Activated CD4-positive, alpha-beta T cell treated with anti-CD3 and anti-CD28 coated beads, Interleukin-2, amount 50 U/mL, for 24 hours (primary cell): ENCODE data around the gene GJC2.

Experiments used
- DNase-seq, 2 donors: peaks; one replicate each; pipeline ENCODE4 v3.0.0-alpha.2; 2020; ENCODE audit warnings: low read depth in 1 of 2, low spot score in 1 of 2

Gene GJC2

DNA sequence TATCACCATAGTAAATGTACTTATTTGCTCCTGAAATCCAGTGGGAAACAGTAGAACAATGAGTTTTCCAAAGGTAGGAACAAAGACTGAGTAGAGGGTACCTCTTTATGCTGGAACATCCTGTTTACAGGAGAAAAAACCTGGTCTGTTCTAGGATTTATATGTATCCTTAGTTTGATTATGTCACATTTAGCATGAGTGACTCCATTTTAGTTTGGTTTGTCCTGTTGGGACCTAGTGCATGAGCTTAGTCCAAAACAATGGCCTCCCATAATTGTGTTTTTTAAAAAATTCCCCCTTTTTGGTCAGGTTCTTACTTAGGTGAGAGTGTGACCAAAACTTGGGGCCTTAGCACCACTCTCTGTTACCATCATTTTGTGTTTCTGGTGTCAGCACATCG, 37.1 kb upstream of the GJC2 start:
- DNase-seq, result no peak

DNA sequence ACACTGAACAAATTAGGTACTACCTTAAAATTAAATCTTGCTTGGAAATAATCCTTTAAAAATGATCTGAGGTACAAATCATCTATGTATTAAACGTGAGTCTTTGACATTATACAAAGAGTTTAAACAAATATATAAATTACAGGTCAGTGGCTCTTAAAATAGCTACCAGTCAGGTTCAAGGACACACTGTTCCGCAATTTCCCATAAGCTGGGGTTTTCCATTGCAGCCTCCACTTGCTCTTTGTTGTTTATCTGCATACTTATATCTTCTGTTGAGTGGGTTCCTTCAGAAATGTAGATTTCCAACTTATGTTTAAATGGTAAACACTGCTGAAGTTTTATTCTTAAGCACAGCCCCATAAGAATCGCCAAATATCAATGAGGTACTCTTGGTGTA, 34.9 kb upstream of the GJC2 start:
- DNase-seq, result no peak

DNA sequence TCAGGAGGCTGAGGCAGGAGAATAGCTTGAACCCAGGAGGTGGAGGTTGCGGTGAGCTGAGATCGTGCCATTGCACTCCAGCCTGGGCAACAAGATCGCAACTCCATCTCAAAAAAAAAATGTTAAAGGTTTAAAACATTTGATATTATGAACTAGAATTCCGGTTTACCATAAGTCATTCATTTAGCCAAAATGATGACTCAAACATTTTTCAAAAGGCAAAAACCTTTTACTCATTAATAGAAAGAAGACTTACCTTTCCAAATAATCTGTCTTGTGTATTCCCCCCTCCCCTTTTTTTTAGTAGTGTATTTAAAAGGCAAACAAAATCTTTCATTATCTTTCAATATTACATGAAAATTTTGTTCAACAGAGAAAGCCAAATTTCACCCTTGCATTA, 32.4 kb upstream of the GJC2 start:
- no peak for DNase-seq

DNA sequence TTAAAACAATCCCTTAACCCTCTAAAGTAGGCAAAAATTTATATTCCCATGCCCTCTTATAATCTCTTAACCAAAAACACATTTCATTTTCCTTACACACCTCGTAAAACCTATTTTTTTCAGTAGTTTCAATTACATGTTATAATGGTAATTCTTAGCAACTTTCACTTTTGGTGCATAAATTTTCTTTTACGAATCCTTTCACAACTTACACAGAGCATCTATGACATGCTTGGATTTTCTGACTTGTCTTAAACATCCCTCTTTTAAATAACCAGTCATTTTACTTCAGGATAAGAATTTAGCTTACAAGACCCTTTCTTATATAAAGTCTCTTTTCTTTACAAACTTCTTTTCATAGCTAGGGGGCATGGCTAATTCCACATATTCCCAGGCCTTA, 31.7 kb upstream of the GJC2 start:
- DNase-seq, result no peak

DNA sequence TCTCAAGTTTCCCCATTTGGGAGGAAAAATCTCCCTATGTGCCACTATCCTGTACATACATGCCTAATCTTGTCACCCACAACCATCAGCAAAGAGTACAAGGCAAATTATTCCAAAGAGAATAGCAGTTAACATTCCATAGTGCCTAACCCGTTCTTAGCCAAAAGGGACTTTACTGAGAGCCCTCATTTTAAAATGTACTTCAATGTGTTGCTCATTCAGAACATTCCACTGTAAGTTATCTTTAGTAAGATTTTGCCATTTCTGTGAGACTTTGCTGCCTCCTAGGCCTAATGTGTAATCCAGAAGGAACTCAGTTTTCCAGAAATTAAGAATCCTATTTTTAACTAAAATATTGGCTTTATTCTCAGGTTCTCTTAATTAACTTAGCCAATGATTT, 29.4 kb upstream of the GJC2 start:
- DNase-seq, result no peak

DNA sequence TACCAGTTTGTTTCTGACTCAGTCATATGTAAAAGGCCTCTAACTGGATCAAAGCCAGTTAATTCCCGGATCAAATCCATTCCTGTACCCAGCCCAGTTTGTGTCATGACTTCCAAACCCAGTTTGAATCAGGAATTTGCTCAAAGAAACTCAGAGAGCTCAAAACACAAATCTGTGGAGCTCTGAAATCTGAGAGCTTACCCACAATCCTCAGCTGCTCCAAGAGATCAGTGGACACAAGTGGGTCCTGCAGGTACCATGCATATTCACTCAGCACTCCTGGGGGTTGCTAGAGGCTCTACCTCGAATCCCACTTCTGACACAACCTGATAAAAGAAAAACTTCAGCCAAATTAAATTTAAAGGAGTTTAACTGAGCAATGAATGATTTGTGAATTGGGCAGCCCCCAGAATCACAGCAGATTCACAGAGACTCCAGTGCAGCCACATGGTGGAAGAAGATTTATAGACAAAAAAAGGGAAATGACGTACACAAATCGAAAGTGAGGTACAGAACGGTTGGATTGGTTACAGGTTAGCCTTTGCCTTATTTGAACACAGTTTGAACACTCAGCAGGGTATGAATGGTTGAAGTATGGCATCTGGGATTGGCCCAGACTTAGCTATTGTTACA, 28.8 kb upstream of the GJC2 start:
- DNase-seq, result no peak

DNA sequence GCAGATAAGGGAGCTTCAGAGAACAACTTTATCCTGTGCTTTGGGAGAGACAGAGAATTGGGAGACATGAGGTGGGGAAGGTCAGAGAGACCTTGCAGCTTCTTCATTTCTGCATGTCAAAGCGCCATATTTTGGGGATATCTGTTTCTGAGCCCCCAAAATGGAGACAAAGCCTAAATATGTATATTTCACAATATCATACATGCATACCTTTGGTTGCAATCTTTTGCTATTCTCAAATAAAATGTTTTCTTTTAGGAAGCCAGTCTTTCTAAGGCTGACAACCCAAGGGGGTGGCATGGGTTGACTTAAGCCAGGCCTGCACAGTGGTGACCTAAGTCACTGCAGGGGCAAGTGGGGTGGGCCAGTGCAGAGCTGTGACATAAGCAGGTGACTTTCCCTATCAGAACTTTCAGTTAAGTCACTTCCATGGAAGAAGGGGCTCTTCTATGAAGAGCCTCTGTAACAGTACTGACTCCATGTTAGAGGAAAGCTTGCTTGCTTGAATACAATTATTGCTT, 26.7 kb upstream of the GJC2 start:
- DNase-seq, result no peak

DNA sequence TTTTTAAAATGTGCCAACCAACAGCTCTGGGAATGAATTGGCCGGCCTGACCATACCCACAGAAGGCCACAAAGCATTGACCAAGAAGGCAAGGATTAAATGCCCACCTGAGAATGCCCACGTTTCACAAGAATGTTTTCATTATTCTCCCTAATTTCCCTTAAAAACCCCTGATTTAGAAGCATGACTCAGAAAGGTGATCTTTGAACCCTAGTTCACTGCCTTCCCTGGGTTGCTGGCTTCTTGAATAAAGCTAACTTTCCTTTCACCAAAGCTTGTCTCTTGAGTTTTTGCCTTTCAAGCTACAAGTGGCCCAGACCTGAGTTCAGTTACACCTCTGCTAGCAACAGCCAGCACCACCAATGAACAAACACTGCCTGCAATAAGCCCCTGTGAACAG, 26.2 kb upstream of the GJC2 start:
- DNase-seq, result no peak

DNA sequence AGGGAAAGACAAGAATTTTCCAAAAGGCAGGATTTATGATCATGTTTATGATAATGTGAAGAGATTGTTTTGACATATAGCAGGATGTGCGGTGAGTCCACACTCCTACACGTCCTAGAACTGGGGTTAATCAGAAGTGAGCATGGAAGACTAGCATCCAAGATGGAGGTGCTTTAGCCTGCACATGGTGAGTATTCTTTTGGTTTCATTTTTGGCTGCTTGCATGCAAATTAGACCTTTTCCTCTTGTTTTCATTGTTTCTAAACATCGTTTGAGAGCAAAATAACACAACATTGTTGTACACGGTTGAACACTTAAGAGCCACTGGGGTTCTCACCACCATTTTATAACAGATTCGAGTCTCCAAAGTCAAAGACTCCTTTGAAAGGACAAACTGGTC, 24.5 kb upstream of the GJC2 start:
- no peak for DNase-seq

DNA sequence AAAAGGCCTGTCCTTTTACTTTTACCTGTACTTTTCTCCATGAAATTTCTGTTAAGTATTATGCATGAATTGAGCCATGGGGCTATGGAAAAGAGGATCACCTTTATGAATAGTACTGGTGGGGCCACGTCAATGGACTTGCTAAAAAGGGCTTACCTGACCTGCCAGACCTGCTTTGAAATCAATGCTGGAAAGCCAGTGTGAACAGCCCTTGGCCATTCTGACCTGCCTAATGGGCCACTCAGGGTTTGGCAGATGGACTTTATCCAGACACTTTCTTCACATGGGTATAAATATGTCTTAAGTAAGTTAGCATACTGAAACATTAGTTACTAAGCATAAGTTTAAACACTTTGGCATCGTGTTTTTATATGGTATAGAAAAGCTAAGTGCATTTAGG, 18.0 kb upstream of the GJC2 start:
- no peak for DNase-seq

DNA sequence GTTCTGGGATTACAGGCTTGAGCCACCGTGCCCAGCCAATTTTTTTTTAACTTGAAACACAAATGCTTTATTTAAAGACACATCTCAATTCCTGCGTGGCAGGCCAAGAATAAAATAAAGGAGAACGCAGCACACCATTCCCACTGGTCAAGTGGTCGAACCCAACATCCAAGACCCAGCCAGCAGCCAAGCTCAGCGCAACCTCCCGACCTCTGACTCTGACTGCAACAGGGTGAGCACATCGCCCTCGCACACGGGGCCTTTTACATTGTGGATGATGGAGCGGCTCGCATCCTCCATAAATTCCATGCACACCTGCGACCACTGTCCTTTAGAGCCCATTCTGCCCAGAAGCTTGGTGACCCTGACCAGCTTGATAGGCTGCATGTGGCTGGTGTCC, 15.1 kb upstream of the GJC2 start:
- DNase-seq, result no peak

DNA sequence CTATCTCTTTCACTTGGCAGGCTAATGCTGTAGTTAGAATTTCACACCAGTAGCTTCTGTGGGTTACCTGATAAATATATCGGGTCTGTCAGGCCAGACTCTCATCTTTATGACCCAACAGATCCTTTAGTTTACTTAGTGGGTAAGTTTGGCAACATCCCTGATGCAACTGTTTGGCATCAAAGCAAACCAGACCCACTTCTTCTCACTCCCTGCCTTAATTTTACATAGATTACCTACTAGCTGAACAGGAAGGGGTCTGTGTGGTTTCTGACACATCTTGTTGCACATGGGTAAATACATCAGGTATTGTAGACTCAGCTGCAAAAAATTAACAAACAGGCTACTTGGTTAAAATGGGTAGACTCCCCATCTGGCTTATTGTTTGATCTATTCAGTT, 12.8 kb upstream of the GJC2 start:
- DNase-seq, result no peak

DNA sequence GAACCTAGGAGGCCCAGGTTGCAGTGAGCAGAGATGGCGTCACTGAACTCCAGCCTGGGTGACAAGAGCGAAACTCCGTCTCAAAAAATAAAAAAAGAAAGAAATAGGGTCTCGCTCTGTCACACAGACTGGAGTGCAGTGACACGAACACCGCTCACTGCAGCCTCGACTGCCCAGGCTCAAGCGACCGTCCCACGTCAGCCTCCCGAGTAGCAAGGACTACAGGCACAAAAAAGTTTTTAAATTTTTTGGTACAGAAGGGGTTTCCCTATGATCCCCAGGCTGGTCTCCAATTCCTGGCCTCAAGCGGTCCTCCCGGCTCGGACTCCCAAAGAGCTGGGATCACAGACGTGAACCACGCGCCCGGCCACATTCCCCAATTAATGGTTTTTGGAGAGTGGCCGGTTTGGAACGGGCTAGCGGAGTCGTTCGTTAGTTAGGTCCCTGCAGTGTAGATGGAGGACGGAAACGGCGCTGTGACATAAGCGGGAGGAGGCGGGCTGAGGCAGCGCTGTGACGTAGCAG, 10.3 kb upstream of the GJC2 start:
- DNase-seq, result no peak

DNA sequence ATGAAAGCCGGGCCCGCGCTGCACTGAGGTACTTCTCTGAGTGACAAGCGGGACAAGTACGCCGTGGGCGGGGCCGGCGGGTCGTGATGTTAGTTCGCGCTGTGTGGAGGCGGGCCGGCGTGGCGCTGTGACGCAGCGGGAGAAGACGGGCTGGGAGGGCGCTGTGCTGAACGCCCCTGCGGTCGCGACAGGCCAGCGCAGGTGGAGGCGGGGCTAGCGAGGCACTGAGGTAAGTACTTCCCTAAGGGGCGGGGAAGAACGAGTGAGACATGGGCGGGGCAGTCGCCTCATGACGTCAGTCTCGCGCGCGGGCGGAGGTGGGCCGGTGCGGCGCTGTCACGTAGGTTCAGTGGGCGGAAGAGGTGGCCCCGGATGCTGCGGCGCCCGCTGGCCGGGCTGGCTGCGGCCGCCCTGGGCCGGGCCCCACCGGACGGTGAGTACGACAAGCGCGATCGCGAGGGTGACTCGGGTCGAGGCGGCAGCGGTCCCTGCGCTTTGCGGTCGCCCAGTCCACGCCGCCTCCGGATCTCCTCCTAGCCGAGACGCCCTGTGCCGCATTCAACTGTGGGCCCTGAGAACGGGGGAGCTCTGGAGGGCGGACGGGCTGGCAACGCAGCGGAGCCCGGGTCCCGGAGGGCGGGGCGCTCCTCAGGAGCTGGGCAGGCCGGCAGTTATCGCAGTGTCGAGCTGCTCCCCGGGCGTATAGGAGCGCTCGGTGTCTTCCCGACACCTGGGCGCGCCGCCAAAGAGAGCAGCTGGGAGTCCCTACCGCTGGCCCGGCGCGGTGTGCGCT, 9.6 kb upstream of the GJC2 start, which contains the start of gene GUK1:
TSS of gene GUK1 (plus strand) at position 349 of the 793 bp plus-strand sequence. CDS start at position 373, 24 bp downstream.
- DNase-seq, result peak; percentile 99 to 100

DNA sequence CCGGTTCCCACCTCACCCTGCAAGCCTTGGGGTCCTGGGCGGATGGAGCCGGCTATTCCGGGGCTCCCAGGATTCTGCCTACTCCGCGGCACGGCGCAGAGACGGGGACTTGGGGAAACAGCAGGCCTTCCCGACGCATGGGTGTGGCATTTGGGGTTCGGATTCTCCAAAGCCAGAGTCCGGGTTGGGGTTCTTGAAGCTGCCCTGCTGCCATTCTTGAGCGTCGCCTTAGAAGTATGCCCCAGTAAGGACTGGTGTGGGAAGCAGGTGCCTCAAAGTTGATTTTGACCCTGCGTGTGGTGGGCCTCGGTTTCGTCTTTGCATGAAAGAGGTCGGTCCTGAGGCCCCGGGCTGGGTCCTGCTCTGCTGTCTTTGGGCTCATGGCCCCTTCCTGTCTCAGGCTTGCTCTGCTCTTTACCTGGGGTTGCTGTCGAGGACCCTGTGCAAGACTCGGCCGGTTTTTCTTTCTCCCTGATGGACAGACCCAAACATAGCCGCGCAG, 9.0 kb upstream of the GJC2 start:
- DNase-seq, result no peak

DNA sequence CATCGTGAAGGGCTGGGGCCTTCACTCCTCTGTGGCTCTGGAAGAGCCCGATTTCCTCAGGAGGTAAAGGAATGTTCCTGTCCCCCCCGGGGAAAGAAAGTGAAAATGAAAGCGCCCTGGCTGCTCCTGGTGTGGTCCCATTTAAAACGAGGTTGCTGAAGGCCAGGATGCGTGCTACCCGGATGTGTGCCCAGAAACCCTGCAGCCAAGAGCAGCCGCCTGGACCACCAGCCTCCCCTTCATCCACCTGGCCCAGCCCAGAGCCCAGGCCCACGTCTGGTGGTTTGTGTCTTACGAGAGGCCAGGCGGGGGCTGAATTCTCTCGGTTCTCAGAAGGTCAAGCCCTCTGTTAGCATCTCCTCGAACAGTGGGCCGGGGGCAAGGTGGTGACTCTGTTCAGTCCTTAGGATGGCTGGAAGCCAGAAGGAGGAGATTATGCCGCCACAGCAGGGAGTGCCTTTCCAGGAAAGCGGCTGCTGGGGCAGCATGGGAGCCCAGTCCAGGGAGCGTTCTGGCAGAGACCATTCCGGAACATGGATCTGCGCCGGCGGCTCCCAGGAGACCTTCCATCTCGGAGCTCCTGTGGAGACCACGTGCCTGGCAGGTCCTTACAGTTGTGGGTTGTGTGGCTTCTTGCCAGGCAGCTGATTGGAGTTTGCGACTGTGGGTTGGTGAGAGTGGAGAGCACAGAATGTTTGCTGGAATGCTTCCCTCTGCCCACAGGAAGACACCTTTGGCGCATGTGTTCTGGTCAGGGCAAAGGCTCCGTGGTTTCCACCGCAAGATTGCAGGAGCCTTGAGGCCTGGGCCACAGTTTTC, 8.3 kb upstream of the GJC2 start:
- DNase-seq, result no peak

DNA sequence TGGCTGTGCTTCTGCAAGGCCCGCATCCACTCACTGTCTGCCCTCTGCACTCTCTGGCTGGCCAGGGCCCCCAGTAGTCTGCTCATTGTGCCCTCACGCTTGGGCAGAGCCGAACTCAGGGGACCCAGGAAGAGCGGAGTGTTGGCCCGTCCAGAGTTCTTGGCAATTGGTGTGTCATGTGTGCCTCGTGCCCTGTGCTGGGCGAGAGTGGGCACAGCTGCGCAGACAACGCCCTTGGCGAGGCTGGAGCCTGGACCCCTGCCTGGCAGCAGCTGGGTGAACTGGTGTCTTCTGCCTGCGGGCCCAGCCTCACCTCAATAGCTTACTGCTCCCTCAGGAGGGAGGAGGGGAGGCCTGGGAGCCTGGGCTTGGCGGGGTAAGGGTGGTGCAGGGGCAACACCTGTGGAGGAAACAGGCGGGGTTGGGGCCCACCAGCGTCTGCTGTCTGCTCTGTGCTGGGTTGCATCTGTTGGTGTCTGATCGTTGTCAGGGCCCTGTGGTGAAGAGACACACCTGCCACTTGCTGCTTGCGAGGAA, 7.5 kb upstream of the GJC2 start:
- DNase-seq, result no peak

DNA sequence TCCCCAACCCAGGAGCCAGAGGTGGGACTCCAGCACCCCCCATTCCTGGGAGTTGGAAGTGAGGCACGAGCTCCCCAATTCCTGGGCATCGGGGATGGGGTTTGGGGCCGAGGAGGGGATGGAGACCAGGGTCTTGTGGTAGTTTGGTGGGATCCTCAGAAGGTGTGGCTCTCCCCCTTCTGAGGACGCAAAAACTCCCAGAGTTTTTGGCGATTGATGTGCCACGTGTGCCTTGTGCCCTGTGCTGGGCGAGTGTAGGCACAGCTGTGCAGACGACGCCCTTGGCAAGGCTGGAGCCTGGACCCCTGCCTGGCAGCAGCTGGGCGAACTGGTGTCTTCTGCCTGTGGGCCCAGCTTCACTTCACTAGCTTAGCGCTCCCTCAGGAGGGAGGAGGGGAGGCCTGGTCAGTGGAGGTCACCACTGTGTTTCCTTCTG, 7.0 kb upstream of the GJC2 start:
- DNase-seq, result no peak

DNA sequence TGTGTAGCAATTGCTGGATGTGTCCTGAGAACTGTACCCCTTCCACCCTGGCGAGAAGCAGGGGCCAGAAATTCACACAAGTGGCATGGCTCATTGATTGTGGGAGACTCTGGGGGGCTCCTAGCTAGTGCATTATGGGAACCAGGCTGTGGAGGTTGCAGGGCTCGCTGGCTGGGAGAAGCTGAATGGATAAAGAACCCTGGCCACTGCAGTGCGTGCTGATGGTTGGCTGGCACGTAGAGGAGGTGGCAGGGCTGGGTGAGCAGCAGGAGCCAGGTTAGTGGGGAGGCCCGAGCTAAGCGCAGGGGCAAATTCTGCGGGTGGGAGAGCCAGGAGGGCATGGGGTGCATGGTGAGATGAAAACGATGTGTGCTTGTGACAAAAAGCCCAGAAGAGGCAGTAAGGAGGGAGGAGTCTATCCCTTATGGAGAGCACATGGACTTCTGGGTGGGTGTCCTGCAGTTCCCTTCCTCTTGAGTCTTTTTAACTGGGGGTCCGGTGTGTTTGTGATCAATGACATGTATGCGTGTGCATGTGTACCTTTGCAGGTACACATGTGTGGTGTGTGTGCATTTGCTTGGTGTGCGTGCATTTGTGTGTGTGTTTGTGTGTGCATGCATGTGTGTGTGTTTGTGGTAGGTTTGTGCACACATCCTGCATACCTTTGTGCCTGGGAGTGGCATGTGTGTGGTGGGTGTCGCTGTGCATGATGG, 6.1 kb upstream of the GJC2 start:
- no peak for DNase-seq

DNA sequence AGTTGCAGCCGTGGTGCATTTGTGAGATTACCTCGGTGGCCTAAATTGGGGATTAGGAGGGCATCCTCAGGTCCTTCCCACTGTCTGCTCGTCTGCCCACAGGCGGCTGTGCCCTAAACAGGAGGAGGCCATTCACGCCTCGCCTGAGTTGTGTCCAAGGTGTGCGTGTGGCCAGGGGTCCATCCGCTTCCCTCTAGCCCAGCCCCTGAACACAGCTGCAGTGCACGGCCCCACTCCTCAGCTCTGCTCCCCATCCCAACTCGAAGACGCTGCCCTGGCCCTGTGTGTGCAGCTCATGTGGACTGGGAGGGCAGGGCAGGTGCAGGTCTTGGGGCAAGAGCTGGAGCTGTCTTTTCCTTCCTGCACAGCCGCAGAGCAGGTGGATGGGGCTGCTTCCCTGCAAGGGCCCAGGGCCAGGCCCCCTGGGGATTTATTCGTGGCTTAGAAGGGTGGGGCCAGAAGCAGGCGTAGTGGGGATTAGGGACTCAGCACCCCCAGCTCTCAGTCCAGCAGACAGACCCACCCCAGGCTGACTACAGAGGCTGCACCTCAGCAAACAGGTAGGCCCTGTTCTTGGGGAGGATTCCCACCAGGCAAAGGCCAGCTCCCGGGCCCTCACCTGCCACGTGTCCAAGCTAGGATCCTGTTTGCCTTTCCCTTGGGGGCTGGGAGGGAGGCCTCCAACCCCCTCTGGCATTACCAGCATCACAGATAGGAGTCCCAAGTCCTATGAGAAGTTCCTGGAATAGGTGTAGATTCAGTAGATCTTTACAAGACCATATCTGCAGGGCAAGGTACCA, 5.3 kb upstream of the GJC2 start:
- no peak for DNase-seq
